Effector CD8-positive, alpha-beta T cell (primary cell): ENCODE results near the gene OR2T34.
"Not testable (repeated sequence)": the region's sequence is repeated elsewhere in the genome, so short reads cannot be mapped to it uniquely, and the experiment has no call there.

Source experiments
- DNase-seq: peaks from one replicate; lab custom pipeline; 2025; lab: John Stamatoyannopoulos, UW
- total RNA-seq, 4 experiments: gene quantifications; one replicate each; lab custom pipeline; 2026; lab: John Stamatoyannopoulos, UW

Gene OR2T34, protein sequence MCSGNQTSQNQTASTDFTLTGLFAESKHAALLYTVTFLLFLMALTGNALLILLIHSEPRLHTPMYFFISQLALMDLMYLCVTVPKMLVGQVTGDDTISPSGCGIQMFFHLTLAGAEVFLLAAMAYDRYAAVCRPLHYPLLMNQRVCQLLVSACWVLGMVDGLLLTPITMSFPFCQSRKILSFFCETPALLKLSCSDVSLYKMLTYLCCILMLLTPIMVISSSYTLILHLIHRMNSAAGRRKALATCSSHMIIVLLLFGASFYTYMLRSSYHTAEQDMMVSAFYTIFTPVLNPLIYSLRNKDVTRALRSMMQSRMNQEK
- 0 reads per million in 4 experiments for total RNA-seq

- not testable (repeated sequence) for DNase-seq
These were observed at the start of gene OR2T34 for GRCh38 chr1:248574657-248575056. OR2T34 (minus strand) TSS chr1:248574757; CDS start chr1:248574757, 0 bp downstream.

- DNase-seq: no peak
These were observed 48.0 kb upstream of the OR2T34 start for GRCh38 chr1:248622570-248623001.

GRCh38 chr1:248621770-248622169 lies 47.2 kb upstream of the OR2T34 start:
- DNase-seq: no peak

DNA sequence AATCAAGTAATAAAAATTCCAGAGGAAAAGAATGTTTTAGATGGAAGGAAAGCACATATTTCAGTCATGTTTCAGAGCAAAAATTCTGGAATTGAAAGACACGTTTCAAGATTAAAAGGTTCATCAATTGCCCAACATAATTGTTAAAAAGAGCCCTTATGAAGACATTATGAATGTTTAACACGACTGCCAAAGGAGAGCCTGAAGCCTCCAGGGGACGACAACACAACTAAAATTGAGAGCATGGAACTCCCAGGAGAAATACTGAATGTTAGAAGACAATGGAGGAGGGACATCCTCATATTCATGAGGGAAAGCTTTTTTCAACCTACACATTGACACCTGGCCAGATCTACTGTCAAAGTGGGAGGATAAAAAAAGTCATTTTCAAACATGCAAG lies 44.3 kb upstream of the OR2T34 start:
- no peak for DNase-seq

DNA sequence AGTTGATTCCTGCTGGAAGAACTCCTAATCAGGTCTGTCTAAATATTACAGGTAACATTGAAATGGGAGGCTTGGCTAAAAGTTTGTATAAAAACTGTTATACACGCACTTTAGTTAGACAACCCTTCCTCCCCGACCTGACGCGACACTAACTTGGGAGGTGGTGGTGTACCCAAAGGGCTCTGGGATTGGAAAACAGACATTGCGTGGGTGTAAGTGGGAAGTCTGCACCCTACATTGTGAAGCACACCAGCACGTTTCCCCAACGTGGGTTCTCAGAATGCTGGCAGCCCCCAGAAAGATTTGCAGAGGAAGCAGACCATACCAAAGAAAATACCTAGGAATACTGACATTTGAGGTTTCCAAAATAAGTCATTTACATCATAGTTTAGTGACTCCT lies 43.6 kb upstream of the OR2T34 start:
- no peak for DNase-seq

- DNase-seq: no peak
These were observed 39.2 kb upstream of the OR2T34 start for GRCh38 chr1:248613742-248614141.

- no peak for DNase-seq
These were observed 37.4 kb upstream of the OR2T34 start for GRCh38 chr1:248611883-248612414.

GRCh38 chr1:248610301-248610700 lies 35.7 kb upstream of the OR2T34 start:
- DNase-seq: no peak

DNA sequence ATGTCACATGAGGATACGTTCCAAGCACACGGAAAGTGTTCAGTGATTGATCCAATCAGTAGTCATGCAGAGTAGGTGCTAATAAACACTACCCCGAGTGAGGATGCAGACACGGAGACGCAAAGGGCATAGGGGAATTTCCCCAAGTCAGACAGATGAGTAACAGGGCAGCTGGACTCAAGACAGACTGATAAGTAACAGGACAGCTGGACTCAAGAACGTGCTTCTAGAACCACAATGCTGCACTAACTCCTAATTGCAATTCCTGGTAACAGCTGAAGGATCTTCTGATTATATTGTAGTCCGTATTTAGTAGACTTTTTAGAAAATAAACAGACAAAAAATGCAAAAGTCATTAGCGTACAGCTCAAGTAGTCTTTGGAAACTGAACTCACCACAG lies 24.8 kb upstream of the OR2T34 start:
- no peak for DNase-seq

DNA sequence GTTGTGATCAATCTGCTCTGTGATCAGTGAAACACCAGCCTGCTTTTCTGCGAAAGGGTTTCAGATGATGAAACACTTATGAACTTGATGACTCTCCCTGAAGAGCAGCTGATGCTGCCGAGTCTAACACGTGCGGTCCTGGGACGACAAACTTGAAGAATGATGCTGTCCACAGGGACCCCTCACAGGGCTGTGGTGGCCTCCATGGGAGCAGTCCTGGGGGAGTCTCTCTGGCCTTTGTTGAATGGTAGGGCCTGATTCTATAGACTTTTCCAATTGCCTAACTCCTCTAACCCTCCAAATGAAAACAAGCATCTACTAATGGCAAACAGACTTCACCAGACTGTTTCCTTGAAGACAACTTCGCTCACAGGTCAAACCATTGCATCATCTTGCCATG lies 23.0 kb upstream of the OR2T34 start, which contains the start of gene OR2T10:
Gene OR2T10 (minus strand): TSS at position 112 of the 400 bp plus-strand sequence. CDS start 3,932 bp downstream, outside the sequence.
- DNase-seq: no peak

GRCh38 chr1:248596615-248597014 lies 22.1 kb upstream of the OR2T34 start:
- no peak for DNase-seq

GRCh38 chr1:248593226-248593625 lies 18.7 kb upstream of the OR2T34 start:
- no peak for DNase-seq

DNA sequence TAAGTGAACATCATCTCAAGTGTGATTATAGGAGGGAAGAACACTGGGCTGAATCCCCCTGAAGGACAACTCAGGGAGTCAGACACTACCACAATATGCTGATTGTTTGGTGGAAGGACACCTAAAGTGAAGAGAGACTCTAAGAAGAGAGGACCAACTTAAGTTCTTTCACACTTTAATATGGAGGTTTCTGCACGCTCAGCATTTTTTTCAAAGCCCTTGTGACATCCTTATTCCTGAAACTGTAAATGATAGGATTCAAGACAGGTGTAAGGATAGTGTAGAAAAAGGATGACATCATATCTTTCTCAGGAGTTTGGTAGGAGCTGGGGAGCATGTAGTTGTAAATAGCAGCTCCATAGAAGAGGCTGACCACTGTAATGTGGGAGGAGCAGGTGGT lies 18.1 kb upstream of the OR2T34 start:
- no peak for DNase-seq

DNA sequence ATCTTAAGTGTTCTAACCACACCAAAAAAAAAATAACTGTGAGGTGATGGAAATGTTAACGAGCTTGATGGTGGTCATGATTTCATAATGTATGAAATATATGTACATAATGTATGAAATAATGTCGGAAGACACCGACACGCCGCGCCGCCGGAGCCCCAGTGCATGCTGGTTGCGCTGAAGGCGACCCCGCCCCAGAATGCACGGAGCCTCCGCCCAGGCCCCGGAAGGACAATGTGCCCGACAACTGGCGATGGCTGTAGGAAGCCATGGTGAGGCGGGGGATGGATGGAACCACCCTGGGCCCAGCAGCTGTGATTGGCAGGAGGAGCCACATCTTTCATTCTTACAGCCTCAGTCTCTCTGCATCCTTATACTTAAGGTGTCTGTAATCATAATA lies 15.5 kb upstream of the OR2T34 start:
- DNase-seq: no peak

DNA sequence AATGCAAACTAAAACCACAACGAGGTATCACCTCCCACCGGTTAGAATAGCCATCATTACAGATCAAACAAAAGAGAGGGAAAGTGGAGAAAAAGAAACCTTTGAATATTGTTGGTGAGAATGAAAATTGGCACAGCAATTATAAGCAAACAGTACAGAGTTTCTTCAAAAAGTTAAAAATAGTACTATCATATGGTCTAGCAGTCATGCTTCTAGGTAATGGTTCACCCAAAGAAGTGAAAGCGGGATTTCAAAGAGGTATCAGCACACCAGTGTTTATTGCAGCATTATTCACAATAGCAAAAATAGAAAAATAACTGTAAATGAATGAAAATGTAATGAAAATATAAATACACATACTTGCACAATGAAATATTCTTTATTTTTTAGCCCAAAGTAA lies 14.8 kb upstream of the OR2T34 start:
- DNase-seq: no peak

DNA sequence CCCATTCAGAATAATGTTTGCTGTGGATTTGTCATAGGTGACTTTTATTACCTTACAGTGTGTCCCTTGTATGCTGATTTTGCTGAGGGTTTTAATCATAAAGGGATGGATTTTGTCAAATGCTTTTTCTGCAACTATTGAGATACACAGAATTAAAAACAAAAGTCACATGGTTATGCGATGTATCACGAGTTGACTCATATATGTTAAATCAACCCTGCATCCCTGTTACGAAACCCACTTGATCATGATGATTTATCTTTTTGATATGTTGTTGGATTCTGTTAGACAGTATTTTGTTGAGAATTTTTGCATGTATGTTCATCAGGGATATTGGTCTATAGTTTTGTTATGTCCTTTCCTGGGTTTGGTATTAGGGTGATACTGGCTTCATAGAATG lies 10.7 kb upstream of the OR2T34 start:
- DNase-seq: no peak

GRCh38 chr1:248576260-248576980 lies 1.9 kb upstream of the OR2T34 start:
- no peak for DNase-seq

- not testable (repeated sequence) for DNase-seq
These were observed 701 bp downstream of the OR2T34 start for GRCh38 chr1:248573856-248574255.

- not testable (repeated sequence) for DNase-seq
These were observed 2.5 kb downstream of the OR2T34 start for GRCh38 chr1:248572049-248572448.

DNA sequence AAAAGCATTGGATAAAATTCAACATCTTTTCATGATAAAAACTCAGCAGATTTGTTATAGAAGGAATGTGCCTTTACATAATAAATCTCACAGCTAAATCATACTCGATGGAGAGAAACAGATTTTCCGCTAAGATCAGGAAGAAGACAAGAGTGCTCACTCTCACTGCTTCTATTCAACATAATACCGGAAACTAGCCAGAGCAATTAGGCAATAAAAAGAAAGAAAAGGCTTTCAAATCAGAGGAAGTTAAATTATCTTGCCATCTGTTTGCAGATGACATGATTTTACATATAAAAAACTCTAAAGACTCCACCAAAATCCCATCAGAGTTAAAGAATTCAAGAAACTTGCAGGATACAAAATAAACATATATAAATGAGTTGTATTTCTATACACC lies 3.7 kb downstream of the OR2T34 start:
- not testable (repeated sequence) for DNase-seq

DNA sequence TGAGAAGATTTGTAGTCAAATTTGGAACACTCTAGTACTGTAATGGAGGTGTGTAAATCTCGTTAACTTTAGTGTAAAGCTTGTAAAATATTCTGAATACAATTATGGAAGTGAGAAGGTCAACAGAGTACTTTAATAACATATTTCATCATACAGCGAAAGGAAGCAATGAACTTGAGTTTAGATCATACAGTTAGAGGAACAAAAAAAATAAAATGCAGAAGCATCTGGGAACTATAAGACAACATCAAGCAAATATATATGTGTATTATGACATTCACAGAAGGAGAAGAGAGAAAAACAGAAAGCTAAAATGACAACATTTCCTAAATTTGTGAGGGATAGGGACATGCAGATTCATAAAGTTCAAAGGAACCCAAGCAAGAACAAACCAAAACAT lies 5.5 kb downstream of the OR2T34 start:
- not testable (repeated sequence) for DNase-seq

GRCh38 chr1:248565530-248566373 lies 8.8 kb downstream of the OR2T34 start:
- DNase-seq: not testable (repeated sequence)
